ENCODE measurements around the gene KCNQ1.

The KCNQ1 gene

GRCh38 chr11:2699531-2700414, 255.0 kb downstream of the KCNQ1 start, which contains the start of gene KCNQ1OT1:
KCNQ1OT1 (minus strand) TSS chr11:2699994.
- DNase-seq (ENCODE audit: low read depth) = peak; percentile 78

DNA sequence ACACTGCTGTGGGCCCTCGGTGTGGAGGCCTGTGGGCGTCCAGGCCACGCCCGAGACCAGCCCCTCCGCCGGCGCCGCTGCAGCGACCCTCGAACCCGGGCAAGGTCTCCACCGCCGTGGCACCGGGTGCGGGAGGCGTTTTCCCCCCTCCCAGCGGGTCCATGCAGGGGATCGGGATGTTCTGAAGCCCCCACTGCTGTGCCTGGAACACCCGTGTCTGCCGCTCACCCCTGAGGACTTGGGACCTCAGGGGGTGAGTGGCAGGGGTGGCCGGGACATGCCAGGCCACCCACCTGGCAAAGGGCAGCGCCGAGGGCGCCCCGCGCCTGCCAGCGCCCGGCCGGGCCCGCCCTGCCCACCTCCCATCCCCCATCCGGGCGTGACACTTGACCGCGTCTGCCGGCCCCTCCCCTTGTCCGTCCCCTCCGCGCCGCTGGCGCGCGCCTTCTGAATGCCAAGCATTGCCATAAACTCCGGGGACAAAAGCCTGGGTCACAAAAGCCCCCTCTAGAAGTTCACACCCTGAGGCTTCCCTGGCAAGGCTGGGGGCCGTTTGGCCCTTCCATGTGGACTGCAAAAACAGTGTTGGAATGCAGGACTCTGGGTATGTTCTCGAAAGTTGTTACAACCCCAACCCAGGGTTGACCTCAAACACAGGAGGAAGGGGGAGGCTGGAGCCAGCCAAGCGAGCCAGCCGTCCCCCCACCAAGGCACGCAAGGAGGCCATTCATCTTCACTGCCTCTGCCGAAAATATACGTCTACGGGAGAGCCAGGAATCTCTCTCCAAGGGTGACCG, 255.8 kb downstream of the KCNQ1 start:
- DNase-seq (ENCODE audit: low read depth) = no peak

DNA sequence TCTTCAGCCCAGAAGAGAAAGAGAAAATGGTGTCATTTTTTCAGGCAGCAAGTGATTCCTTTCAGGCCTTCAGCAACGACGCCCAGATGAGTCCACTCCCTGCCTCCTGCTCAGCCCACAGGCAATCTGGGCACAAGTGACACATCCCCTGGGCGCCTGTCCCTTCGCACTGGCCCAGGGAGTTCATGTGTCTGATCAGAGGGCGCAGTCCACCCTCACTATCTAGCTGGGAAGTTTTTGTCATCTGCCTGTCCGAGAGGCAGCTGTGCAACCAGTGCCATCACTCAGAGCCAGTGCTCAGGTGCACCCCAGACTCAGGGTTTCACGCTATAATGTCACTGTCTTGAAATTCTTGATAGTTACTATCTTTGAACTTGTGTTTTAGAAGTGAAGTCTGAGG, 256.4 kb downstream of the KCNQ1 start:
- DNase-seq (ENCODE audit: low read depth) = no peak

- DNase-seq (ENCODE audit: low read depth) = no peak
Observed at GRCh38 chr11:2701898-2702434, 257.2 kb downstream of the KCNQ1 start.

DNA sequence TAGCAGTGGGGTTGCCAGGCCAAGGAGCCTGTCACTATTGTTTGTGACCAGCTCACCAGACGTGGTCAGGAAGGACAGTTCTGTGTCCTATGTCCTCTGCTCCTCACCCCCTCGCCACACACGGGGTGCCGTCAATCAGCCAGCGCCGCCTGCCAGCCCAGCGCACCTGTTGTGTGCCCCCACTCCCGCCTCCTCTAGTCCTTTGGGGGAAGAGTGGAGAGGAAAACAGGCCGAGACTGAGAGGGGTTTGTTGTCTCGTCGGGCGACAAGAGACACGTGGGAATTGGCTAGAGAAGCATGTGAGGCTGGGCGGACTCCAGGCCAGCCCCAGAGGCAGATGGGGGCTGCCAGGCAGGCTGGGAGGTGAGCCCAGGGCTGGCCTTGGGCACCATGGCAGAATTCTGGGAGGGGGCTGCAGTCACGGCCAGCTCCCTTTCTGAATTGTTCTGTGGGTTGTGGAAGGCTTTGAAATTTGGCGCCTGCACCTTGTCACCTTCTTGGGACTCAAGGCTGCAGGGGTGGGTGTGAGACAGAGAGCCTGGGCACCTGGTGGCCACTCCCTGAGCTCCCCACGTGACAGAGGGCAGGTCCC, 258.1 kb downstream of the KCNQ1 start:
- DNase-seq (ENCODE audit: low read depth) = no peak

GRCh38 chr11:2703363-2704141, 258.7 kb downstream of the KCNQ1 start:
- DNase-seq (ENCODE audit: low read depth) = no peak

GRCh38 chr11:2704356-2704755, 259.5 kb downstream of the KCNQ1 start:
- DNase-seq (ENCODE audit: low read depth) = no peak

DNA sequence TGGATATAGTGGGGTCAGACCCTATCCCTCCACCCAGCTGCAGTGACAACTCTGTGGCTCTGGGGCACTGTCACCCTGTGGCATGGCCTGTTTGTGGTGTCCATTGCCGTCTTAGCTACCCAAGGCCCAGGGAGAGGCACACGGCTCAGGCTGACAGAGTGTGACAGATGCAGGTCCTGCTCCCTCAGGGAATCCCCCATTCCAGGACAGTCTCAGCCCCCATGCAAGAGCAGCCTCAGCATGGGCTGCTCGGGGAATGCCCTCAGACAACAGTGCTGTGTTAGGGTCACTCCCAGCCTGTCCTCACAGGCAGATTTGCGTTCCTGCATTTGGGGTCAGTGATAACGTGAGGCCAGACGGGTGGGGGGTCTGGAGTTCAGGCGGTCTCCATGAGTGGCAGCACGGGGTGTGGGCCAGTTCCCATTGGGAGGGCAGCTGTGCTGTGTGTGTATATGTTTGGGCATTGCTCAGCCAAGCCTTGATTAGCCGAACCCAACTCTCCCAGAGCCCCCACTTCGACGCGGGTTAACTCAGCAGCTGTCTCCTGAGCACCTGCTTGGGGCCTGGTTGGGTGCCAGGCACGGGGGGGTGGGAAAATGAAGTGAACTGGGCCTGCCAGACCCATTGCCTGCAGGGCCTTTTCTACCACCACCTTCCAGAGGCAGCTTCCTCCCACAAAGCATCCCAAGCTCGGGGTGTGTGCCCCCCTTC, 260.2 kb downstream of the KCNQ1 start:
- DNase-seq (ENCODE audit: low read depth) = no peak

DNA sequence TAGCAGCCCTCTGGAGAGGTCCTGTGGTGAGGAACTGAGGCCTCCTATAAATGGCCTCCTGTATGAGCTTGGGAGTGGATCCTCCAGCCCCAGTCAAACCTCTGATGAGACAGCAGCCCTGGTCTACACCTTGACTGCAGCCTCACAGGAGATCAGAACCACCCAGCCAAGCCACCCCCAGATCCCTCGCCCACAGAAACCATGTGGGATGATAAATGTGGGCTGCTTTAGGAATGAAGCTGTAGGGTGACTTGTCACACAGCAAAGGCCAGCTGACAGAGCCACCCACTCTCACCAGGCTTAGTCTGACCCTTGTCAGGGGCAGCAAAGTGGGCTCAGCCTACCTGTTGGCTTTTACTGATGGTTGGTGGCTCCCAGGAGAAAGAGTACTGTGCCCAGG, 261.5 kb downstream of the KCNQ1 start:
- DNase-seq (ENCODE audit: low read depth) = no peak

DNA sequence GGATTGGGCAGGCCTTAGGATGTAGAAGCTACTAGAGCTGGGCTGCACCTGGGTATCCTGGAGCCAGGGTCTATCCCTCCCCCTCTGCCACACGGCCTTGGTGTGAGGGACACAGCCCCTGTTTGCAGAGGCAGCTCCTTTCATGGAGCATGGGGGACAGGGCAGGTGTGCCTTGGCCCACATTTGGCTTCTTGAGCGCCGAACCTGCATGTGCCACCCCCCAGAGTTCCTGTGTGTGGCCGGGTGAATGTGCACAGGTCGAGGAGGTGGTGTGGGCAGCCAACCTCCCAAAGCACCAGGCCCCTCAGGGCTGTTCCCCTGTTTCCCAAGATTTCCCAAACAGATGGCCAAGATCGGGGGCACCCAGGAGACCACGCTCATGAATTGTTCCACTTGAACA, 262.9 kb downstream of the KCNQ1 start:
- DNase-seq (ENCODE audit: low read depth) = no peak

DNA sequence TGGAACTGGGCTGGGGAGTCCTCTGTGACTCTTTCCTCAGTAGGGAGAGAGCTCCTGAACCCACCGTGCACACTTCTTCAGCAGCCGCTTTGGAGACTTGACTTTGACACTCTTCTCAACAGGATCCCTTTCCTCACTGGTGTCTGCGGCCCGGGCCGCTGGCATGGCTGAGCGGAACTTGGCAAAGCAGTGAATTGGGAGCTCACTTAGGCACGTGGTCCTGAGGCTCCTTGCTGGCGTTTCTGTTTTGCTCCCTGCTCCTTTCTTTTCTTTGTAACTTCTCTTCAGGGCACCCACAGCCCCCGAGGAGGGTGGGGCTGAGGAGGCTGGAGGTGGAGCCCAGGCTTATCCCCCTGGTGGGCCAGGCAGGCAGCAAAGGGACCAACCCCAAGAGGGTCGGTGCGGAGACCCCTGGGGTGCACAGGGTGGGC, 263.4 kb downstream of the KCNQ1 start:
- DNase-seq (ENCODE audit: low read depth) = no peak

DNA sequence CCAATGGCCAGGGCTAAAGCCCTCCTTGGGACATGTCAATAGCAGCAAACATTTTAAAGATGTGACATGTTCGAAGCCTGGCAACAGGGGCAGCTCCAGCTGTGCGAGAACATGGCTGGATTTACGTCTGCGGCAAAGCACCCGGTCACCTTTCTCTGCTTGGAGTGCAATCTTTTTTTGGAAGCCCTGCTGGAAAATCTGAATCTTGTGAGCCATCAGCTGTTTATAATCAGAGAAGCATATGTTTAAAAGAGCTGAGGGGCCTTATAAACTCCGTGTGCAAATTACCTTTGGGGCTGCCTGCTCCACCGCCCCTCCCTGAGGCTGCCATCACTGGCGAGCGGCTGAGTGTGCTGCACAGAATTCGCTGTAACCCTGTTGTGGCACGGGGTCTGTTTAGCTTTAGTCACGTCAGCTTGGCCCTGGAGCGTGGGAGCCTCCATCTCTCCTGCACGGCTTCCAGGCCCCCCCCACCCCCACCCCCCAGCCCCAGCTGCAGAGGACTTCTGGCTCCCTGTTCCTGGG, 264.0 kb downstream of the KCNQ1 start:
- DNase-seq (ENCODE audit: low read depth) = no peak

DNA sequence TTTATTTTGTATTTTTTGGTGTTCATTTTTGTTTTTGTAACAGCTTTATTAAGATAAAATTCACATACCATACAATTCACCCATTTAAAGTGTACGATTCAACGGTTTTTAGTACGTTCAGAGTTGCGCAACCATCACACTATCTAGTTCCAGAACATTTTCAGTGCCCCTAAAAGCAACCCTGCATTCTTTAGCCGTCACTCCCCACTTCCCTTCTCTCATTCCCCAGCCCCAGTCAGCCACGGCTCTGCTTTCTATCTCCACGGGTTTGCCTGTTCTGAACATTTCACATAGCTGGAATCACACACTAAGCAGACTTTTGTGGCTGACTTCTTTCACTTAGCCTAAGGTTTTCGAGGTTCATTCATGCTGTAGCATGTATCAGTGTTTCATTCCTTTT, 264.6 kb downstream of the KCNQ1 start:
- no peak for DNase-seq (ENCODE audit: low read depth)

DNA sequence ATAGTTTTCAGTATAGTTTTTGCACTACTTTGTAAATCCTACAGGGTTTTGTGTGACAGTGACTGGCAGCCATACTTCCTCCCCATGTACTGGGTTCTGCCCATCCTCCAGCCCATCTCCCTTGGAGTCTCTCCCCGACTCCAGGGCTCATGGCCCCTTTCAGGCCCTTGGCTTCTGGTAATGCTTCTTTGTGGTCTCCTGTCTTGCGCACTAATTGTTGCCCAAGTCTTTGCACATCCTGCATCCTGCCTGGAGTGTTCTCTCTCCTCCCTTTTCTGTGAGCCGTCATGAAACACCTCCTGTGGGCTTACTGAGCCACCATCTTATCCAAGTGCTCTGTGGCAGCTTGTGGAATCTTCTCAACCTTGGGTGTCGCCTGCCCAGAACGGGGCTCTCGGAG, 266.4 kb downstream of the KCNQ1 start:
- no peak for DNase-seq (ENCODE audit: low read depth)

DNA sequence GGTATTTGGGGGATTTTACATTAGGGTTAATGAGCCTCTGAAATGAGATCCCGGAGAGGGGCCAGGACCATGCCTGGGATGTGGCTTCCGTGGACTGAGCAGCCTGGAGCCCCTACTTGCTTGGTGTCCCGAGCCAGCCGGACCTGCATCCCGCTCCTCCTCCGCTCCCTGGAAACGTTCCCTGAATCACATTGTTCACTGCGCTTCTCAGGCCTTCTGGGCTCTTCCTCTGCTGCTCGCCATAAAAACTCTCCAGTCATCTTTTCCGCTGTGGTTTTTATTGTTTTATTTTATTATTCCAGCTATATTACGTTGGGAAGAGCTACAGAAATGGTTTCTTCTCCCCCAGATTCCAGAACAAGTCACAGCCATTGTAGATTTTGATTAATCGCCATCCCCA, 268.3 kb downstream of the KCNQ1 start:
- no peak for DNase-seq (ENCODE audit: low read depth)

- DNase-seq (ENCODE audit: low read depth) = no peak
Observed at GRCh38 chr11:2713661-2714462, 269.1 kb downstream of the KCNQ1 start.

GRCh38 chr11:2714463-2714800, 269.6 kb downstream of the KCNQ1 start:
- no peak for DNase-seq (ENCODE audit: low read depth)

DNA sequence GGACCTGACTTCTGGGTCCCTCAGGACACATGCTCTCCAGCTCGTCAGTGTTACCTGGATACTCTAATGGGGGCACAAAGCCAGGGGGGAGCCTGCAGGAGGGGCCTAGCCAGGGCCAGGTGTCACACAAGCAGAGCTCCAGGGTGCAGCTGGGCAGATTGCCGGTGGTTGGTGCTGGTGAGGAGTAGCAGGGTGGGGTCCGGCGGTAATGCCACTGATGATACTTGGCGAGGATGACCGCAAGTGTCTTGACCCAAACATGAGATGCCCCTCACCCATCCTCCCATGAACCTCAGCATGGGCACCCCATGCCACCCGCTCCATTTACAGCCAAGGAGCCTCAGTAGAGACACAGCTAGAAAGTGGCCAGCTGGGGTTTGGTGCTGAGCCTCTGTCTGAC, 270.1 kb downstream of the KCNQ1 start:
- DNase-seq (ENCODE audit: low read depth) = no peak

DNA sequence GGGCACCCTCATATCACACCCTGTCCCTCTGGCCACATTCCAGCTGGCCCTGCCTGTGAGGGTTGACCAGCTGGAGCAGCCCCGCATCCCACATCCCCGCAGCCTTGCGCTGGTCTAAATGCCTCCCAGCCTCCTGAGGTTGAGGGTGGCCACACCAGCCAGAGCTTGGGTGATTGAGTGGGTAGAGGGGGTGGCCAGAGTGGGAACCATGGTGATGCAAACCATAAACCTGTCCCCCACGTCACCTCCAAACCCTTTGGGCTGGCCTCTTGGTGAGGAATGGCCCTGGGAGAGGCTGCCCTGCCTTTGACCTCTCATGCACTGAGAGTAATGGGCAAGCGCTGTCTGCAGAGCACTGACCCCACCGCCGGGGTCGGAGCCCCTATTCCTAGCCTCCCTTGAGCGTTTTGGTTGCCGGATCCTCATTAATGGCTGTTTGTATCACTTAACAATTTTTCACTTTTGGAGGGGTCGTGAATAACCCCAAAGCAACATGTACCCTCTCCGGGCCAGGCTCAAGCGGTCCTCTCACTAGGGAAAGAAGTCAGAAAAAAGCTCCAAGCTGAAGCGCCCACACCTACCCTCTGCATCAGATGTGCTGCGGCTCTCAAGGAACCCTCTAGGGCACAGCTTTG, 271.0 kb downstream of the KCNQ1 start:
- no peak for DNase-seq (ENCODE audit: low read depth)
